Ascending aorta (tissue), 2 donors: ENCODE measurements around the gene COPS9. TPM values are rescaled to one million over a fixed set of nuclear protein-coding genes. Genes with fewer than 3 reads are reported as not detected.

ENCODE experiments used
- DNase-seq, 2 donors: peaks; one replicate each; pipeline ENCODE4 v3.0.0-alpha.2; 2019; ENCODE audit warnings: low spot score in 2 of 2
- H3K27ac ChIP-seq, 2 donors: fragments of 200-600 bp; sonication (generic); one replicate each; pipeline ENCODE4 v1.5.1; 2016 to 2017; ENCODE audit warnings: mild to moderate bottlenecking in 1 of 2
- H3K27me3 ChIP-seq: fragments of 200-600 bp; sonication (generic); one replicate; pipeline ENCODE4 v1.5.1; 2017
- H3K36me3 ChIP-seq, 2 donors: fragments of 200-600 bp; sonication (generic); one replicate each; pipeline ENCODE4 v1.5.1; 2016
- H3K4me1 ChIP-seq, 2 donors: fragments of 200-600 bp; sonication (generic); one replicate each; pipeline ENCODE4 v1.5.1; 2016 to 2017; ENCODE audit warnings: mild to moderate bottlenecking in 1 of 2
- H3K4me3 ChIP-seq, 2 donors: fragments of 200-600 bp; sonication (generic); one replicate each; pipeline ENCODE4 v1.5.1; 2016 to 2017; ENCODE audit warnings: mild to moderate bottlenecking in 1 of 2
- H3K9me3 ChIP-seq, 2 donors: fragments of 200-600 bp; sonication (generic); one replicate each; pipeline ENCODE4 v1.5.1; 2016
- intact Hi-C: fragments of 100-400 bp; cut with DNase I; formaldehyde crosslinking; loops from one replicate; pipeline ENCODE4 v1.15.1; 2023
- total RNA-seq: library from RNA; depleted of rRNA; stranded (reverse); fragments of >200 nt; gene quantifications from one replicate; pipeline ENCODE4 v1.1.0, GENCODE V29; 2016
- TF ChIP-seq, protein P1 (sequence below), 3 experiments: fragments of 200-600 bp in 2 of 3; fragments of 450-650 bp in 1 of 3; sonication (generic) in 2 of 3; IDR thresholded peaks; one replicate each; pipeline ENCODE4 v1.5.1; 2016 to 2019; ENCODE audit warnings: antibody characterized with exemption in 3 of 3, mild to moderate bottlenecking in 1 of 3, moderate library complexity in 1 of 3

COPS9 gene
- total RNA-seq, 1 donor from 2014 or later: 4.7 TPM

- H3K36me3 ChIP-seq: no peaks in the 10 kb centered on the region
- H3K4me1 ChIP-seq: peaks cover 5 to 11% of the 10 kb centered on the region in 2 donors
- H3K9me3 ChIP-seq: no peaks in the 10 kb centered on the region
- no peaks in the 10 kb centered on the region for H3K27me3 ChIP-seq
- intact Hi-C loops: loop anchor here (5.0 kb wide), 1 partner anchor 297 kb away; the partner anchor contains the start of gene GPC1
- peak in 1 of 2 donors; percentile 42 for DNase-seq
- no peak overlapping the region for H3K27ac ChIP-seq
- TF ChIP-seq, protein P1, sequence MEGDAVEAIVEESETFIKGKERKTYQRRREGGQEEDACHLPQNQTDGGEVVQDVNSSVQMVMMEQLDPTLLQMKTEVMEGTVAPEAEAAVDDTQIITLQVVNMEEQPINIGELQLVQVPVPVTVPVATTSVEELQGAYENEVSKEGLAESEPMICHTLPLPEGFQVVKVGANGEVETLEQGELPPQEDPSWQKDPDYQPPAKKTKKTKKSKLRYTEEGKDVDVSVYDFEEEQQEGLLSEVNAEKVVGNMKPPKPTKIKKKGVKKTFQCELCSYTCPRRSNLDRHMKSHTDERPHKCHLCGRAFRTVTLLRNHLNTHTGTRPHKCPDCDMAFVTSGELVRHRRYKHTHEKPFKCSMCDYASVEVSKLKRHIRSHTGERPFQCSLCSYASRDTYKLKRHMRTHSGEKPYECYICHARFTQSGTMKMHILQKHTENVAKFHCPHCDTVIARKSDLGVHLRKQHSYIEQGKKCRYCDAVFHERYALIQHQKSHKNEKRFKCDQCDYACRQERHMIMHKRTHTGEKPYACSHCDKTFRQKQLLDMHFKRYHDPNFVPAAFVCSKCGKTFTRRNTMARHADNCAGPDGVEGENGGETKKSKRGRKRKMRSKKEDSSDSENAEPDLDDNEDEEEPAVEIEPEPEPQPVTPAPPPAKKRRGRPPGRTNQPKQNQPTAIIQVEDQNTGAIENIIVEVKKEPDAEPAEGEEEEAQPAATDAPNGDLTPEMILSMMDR (IDR thresholded peaks at IDR 0.05): no peak
- no peak overlapping the region for H3K4me3 ChIP-seq
Measured at GRCh38 chr2:240139666-240140393, 3.7 kb upstream of the COPS9 start.

- no peaks in the 10 kb centered on the region for H3K27me3 ChIP-seq
Measured at GRCh38 chr2:240139011-240139441, 2.9 kb upstream of the COPS9 start.

DNA sequence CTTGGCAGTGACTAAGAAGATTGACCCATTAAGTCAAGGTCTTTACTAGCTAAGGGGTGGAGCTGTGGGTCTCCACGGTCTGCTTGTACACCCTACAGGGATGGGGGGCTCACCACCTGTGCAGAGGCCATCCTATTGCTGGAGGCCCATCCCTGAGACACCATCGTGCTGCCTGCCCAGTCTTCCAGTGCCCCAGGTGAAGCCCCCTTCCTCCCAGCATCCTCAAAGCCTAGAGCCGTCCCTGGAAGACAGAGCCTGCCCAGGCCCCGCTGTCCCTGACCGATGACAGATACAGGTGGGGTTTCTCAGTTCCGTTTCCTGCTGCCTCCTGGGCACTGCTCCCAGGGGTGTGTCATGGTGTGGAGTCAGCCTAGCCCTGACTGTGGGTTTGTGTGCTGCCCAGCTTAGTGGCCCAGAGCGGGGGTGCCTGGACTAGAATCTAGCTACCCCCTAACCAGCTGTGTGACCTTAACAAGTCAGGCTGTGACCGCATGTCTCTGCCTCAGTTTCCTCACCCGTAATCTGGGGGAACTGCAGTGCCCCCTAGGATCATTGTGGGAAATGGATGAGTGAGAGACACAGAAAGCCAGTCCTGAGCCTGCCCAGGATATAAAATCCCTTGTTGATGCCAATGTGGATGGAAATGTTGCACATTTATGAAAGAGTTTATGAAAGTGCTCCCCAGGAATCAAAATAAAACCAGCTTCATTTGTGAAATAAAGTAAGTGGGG lies 2.3 kb upstream of the COPS9 start:
- intact Hi-C loops: loop anchor here (5.0 kb wide), 1 partner anchor 299 kb away; the partner anchor contains the start of gene GPC1
- Histone ChIP-seq H3K4me3 (no peak overlapping the region), H3K27me3 (no peaks in the 10 kb centered on the region), H3K36me3 (peaks cover 4 to 5% of the 10 kb centered on the region in 2 donors), H3K4me1 (peaks cover 5 to 11% of the 10 kb centered on the region in 2 donors), H3K27ac (no peak overlapping the region), H3K9me3 (no peaks in the 10 kb centered on the region)
- DNase-seq: peak in 1 of 2 donors; percentile 50
- TF ChIP-seq, protein P1 (IDR thresholded peaks at IDR 0.05): no peak

More at GRCh38 chr2:240139011-240139441, 2.9 kb upstream of the COPS9 start:
- DNase-seq: peak in 1 of 2 donors; percentile 57
- H3K36me3 ChIP-seq: no peaks in the 10 kb centered on the region
- intact Hi-C loops: loop anchor here (5.0 kb wide), 1 partner anchor 298 kb away; the partner anchor contains the start of gene GPC1
- TF ChIP-seq, protein P1 (IDR thresholded peaks at IDR 0.05): no peak
- H3K4me1 ChIP-seq: peaks cover 5 to 11% of the 10 kb centered on the region in 2 donors
- H3K4me3 ChIP-seq: no peak overlapping the region
- H3K27ac ChIP-seq: no peak overlapping the region
- H3K9me3 ChIP-seq: no peaks in the 10 kb centered on the region

GRCh38 chr2:240137596-240138253 lies 1.6 kb upstream of the COPS9 start:
- H3K4me1 ChIP-seq: peaks cover 5 to 11% of the 10 kb centered on the region in 2 donors
- peaks cover 7 to 12% of the 10 kb centered on the region in 2 donors for H3K36me3 ChIP-seq
- H3K4me3 ChIP-seq: no peak overlapping the region
- no peak overlapping the region for H3K27ac ChIP-seq
- intact Hi-C loops: loop anchor here (5.0 kb wide), 1 partner anchor 300 kb away; the partner anchor contains the start of gene GPC1
- H3K9me3 ChIP-seq: no peaks in the 10 kb centered on the region
- H3K27me3 ChIP-seq: no peaks in the 10 kb centered on the region
- DNase-seq: peak in 1 of 2 donors; percentile 56
- TF ChIP-seq, protein P1 (IDR thresholded peaks at IDR 0.05): no peak

- TF ChIP-seq, protein P1 (IDR thresholded peaks at IDR 0.05): no peak
- peaks cover 17 to 21% of the 10 kb centered on the region in 2 donors for H3K36me3 ChIP-seq
- peak overlapping the region; percentile 85 to 86 for H3K4me3 ChIP-seq
- no peaks in the 10 kb centered on the region for H3K27me3 ChIP-seq
- no peaks in the 10 kb centered on the region for H3K9me3 ChIP-seq
- H3K4me1 ChIP-seq: peaks cover 5 to 11% of the 10 kb centered on the region in 2 donors
- no peak overlapping the region for H3K27ac ChIP-seq
- intact Hi-C loops: loop anchor here (5.0 kb wide), 1 partner anchor 301 kb away; the partner anchor contains the start of gene GPC1
- no peak for DNase-seq
Measured at GRCh38 chr2:240136671-240137292, 677 bp upstream of the COPS9 start.
